Mucosa of rectum (tissue), 2 donors: Measurements from ENCODE around the gene PCCA.

ENCODE experiments used
- H3K27ac ChIP-seq, 2 donors: one replicate each; pipeline ENCODE4 v1.7.0; 2013; ENCODE audit warnings: inconsistent platforms in 2 of 2, low read depth in 2 of 2, low read length in 2 of 2
- H3K27me3 ChIP-seq, 2 donors: one replicate each; pipeline ENCODE4 v1.7.0; 2013; ENCODE audit warnings: low read length in 2 of 2; ENCODE audit not compliant: control insufficient read depth in 2 of 2, insufficient read depth in 2 of 2
- H3K36me3 ChIP-seq, 2 donors: one replicate each; pipeline ENCODE4 v1.7.0; 2013; ENCODE audit warnings: low read length in 2 of 2; ENCODE audit not compliant: control insufficient read depth in 2 of 2, insufficient read depth in 2 of 2
- H3K4me1 ChIP-seq, 2 donors: one replicate each; pipeline ENCODE4 v1.7.0; 2013; ENCODE audit warnings: low read length in 2 of 2, mild to moderate bottlenecking in 1 of 2; ENCODE audit not compliant: control insufficient read depth in 2 of 2, insufficient read depth in 2 of 2
- H3K4me3 ChIP-seq, 2 donors: one replicate each; pipeline ENCODE4 v1.7.0; 2013; ENCODE audit warnings: low read length in 2 of 2
- H3K9ac ChIP-seq, 2 donors: one replicate each; pipeline ENCODE4 v1.7.0; 2013; ENCODE audit warnings: low read length in 2 of 2, low read depth in 1 of 2, mild to moderate bottlenecking in 1 of 2
- H3K9me3 ChIP-seq, 2 donors: one replicate each; pipeline ENCODE4 v1.7.0; 2013; ENCODE audit warnings: low read length in 2 of 2; ENCODE audit not compliant: control insufficient read depth in 2 of 2
- donor health status: healthy.
- donor health status: Normal muscosa, but diverticular disease.

Gene PCCA

GRCh38 chr13:100176801-100177400, 88.0 kb downstream of the PCCA start:
- Histone ChIP-seq H3K27me3 (no peaks in the 10 kb centered on the region), H3K9ac (no peak overlapping the region), H3K9me3 (no peaks in the 10 kb centered on the region), H3K4me1 (peaks cover 0 to 3% of the 10 kb centered on the region in 2 donors), H3K4me3 (no peak overlapping the region), H3K27ac (no peak overlapping the region), H3K36me3 (peaks cover 5 to 6% of the 10 kb centered on the region in 2 donors)

GRCh38 chr13:100178309-100178708, 89.4 kb downstream of the PCCA start:
- Histone ChIP-seq H3K9me3 (no peaks in the 10 kb centered on the region), H3K4me3 (no peak overlapping the region), H3K4me1 (peaks cover 3 to 12% of the 10 kb centered on the region in 2 donors), H3K27ac (no peak overlapping the region), H3K36me3 (no peaks in the 10 kb centered on the region), H3K27me3 (no peaks in the 10 kb centered on the region), H3K9ac (no peak overlapping the region)

DNA sequence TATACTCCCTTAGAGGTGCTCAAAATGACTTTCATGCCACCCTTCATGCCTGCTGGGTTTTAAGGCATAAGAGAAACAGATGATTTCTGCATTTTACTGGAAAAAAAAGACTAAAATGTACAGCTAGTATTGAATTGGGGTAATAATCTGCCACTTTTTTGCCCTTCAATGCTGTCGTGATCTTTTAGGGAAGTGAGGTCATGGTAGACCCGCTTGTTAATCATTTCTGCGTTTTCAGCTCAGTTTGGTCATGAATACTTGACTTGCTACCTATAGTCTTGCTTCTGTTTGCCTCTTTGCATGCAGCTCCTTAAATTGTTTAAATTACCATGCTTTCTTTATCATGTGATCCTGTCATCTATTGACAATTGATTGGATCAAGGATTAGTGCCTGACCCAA, 90.4 kb downstream of the PCCA start:
- Histone ChIP-seq H3K9ac (no peak overlapping the region), H3K27me3 (no peaks in the 10 kb centered on the region), H3K4me3 (no peak overlapping the region), H3K36me3 (no peaks in the 10 kb centered on the region), H3K4me1 (peaks cover 3 to 14% of the 10 kb centered on the region in 2 donors), H3K27ac (no peak overlapping the region), H3K9me3 (no peaks in the 10 kb centered on the region)

GRCh38 chr13:100182900-100183490, 94.1 kb downstream of the PCCA start:
- no peaks in the 10 kb centered on the region for H3K27me3 ChIP-seq
- no peak overlapping the region for H3K4me3 ChIP-seq
- peaks cover 3 to 11% of the 10 kb centered on the region in 2 donors for H3K4me1 ChIP-seq
- H3K27ac ChIP-seq: no peak overlapping the region
- no peaks in the 10 kb centered on the region for H3K36me3 ChIP-seq
- no peaks in the 10 kb centered on the region for H3K9me3 ChIP-seq
- H3K9ac ChIP-seq: no peak overlapping the region

- no peak overlapping the region for H3K9ac ChIP-seq
- H3K4me3 ChIP-seq: no peak overlapping the region
- no peak overlapping the region for H3K27ac ChIP-seq
- no peaks in the 10 kb centered on the region for H3K27me3 ChIP-seq
- H3K9me3 ChIP-seq: no peaks in the 10 kb centered on the region
- H3K4me1 ChIP-seq: peaks cover 3 to 11% of the 10 kb centered on the region in 2 donors
- no peaks in the 10 kb centered on the region for H3K36me3 ChIP-seq
Observed at GRCh38 chr13:100184095-100184494, 95.2 kb downstream of the PCCA start.

DNA sequence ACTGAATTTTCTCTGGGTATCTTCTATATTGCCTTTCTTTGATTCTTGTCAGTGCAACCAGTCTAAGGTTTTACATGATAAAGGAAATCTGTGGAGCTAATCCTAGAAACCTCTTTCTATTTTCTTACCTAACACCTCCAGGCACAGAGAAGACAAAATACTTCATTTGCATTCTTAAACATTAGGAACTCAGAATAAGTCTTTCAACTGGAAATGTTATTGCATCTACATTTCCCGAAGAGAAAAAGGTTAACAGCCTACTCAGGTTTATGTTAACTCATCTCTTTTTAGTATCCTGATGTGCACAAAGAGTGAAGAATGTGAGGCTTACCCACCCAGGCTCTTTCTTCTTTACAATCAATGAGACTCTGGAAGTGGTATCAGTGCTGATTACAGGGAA, 106.7 kb downstream of the PCCA start:
- Histone ChIP-seq H3K36me3 (no peaks in the 10 kb centered on the region), H3K9me3 (no peaks in the 10 kb centered on the region), H3K27me3 (no peaks in the 10 kb centered on the region), H3K4me1 (peaks cover 5 to 10% of the 10 kb centered on the region in 2 donors), H3K4me3 (no peak overlapping the region), H3K27ac (no peak overlapping the region), H3K9ac (no peak overlapping the region)

GRCh38 chr13:100196375-100196774, 107.5 kb downstream of the PCCA start:
- Histone ChIP-seq H3K4me3 (no peak overlapping the region), H3K9me3 (no peaks in the 10 kb centered on the region), H3K36me3 (no peaks in the 10 kb centered on the region), H3K9ac (no peak overlapping the region), H3K27me3 (no peaks in the 10 kb centered on the region), H3K4me1 (peaks cover 5 to 10% of the 10 kb centered on the region in 2 donors), H3K27ac (no peak overlapping the region)

DNA sequence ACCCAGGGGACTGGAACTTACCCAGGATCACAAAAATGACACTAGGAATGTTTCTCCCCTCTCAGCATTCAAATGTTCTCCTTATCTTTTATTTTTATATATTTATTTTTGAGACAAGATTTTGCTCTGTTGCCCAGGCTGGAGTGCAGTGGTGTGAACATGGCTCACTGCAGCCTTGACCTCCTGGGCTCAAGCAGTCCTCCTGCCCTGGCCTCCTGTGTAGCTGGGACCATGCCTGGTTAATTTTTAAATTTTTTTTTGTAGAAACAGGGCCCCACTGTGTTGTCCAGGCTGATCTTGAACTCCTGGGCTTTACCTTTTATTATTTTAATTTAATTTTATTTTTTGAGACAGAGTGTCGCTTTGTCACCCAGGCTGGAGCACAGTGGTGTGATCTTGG, 108.2 kb downstream of the PCCA start:
- peak overlapping the region in 1 of 2 donors; percentile 63 for H3K27ac ChIP-seq
- no peak overlapping the region for H3K4me3 ChIP-seq
- H3K9ac ChIP-seq: no peak overlapping the region
- H3K4me1 ChIP-seq: peaks cover 5 to 10% of the 10 kb centered on the region in 2 donors
- no peaks in the 10 kb centered on the region for H3K27me3 ChIP-seq
- H3K36me3 ChIP-seq: no peaks in the 10 kb centered on the region
- H3K9me3 ChIP-seq: no peaks in the 10 kb centered on the region

DNA sequence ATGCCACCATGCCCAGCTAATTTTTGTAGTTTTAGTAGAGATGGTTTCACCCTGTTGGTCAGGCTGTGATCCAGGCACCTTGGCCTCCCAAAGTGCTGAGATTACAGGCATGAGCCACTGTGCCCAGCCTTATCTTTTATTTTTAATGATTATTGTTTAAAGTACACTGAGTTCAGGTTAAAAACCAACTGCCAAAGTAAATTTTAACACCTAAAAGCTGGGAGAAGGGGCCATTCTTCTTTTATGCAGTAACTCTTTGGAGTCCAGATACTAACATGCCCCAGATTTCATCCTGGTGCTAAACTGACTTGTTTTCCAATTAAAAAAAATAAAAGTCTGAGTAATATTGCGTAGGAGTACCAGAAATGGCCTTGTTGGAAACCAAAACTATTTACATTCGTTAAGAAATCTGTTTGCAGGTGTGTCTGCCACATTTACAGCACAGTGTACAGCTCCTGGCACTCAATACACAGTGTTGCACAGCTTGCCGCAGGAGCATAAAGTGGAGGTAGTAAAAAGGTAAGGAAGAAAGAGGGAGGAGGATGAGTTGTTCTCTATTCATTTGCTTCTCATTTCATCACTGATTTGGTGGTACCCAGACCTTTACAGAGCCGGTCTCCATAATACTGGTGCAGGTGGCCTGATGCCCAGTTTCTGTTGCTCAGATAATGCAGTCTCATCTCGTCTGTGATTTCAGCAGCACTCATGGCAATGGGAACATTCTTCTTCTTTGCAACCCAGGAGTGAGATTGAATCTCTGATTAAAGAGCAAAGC, 108.9 kb downstream of the PCCA start:
- Histone ChIP-seq H3K27me3 (no peaks in the 10 kb centered on the region), H3K4me3 (peak overlapping the region; percentile 20 to 24), H3K27ac (peak overlapping the region; percentile 13 to 63), H3K9ac (no peak overlapping the region), H3K4me1 (peaks cover 5 to 10% of the 10 kb centered on the region in 2 donors), H3K36me3 (no peaks in the 10 kb centered on the region), H3K9me3 (no peaks in the 10 kb centered on the region)

- H3K27ac ChIP-seq: no peak overlapping the region
- no peaks in the 10 kb centered on the region for H3K36me3 ChIP-seq
- no peak overlapping the region for H3K9ac ChIP-seq
- H3K27me3 ChIP-seq: no peaks in the 10 kb centered on the region
- H3K4me3 ChIP-seq: no peak overlapping the region
- H3K4me1 ChIP-seq: no peaks in the 10 kb centered on the region
- H3K9me3 ChIP-seq: no peaks in the 10 kb centered on the region
Observed at GRCh38 chr13:100203696-100204367, 114.9 kb downstream of the PCCA start.
